BJ (cell line): Measurements from ENCODE around the gene SLC1A4. TPM values are rescaled to one million over a fixed set of nuclear protein-coding genes. Genes with fewer than 3 reads are reported as not detected.
"Not testable (repeated sequence)": the region's sequence is repeated elsewhere in the genome, so short reads cannot be mapped to it uniquely, and the experiment has no call there.

ENCODE experiments used
- CTCF ChIA-PET: fragments of 350-600 bp; formaldehyde crosslinking; extraction: SDS; loops from one replicate; lab custom pipeline; 2021; ENCODE audit warnings: antibody characterized with exemption, inconsistent platforms; lab: Yijun Ruan, JAX
- POLR2A ChIA-PET: fragments of 300-600 bp; sonication (Branson Sonifier 250); formaldehyde crosslinking; extraction: SDS; loops from one replicate; lab custom pipeline; 2021; ENCODE audit warnings: antibody characterized with exemption; lab: Charles Lee
- DNase-seq: peaks from one replicate; pipeline ENCODE4 v3.0.0-alpha.2; 2011; ENCODE audit warnings: low read depth
- H3K27me3 ChIP-seq: 2 replicates; pipeline ENCODE4 v1.6.0; 2011; ENCODE audit warnings: low read length; ENCODE audit not compliant: control insufficient read depth, insufficient read depth
- H3K36me3 ChIP-seq: 2 replicates; pipeline ENCODE4 v1.5.1; 2011; ENCODE audit warnings: low read length; ENCODE audit not compliant: control insufficient read depth, insufficient read depth
- H3K4me3 ChIP-seq: 2 replicates; pipeline ENCODE4 v1.5.1; 2011; ENCODE audit warnings: low read depth, mild to moderate bottlenecking, control low read depth, low read length
- CTCF ChIP-seq: IDR thresholded peaks from 2 replicates; pipeline ENCODE4 v1.5.1; 2011; ENCODE audit warnings: low read depth, mild to moderate bottlenecking, control low read depth, inconsistent platforms, low read length, moderate library complexity; ENCODE audit not compliant: insufficient read depth
- polyA plus RNA-seq: library from polyadenylated mRNA; depleted of rRNA; stranded (reverse); fragments of >200 nt; gene quantifications from 2 replicates; pipeline ENCODE4 v1.2.3, GENCODE V29; 2011

The SLC1A4 gene
- polyA plus RNA-seq, 1 experiment = 80.7 TPM

- Histone ChIP-seq H3K27me3 (peaks cover 3% of the 10 kb centered on the region), H3K4me3 (no peak overlapping the region), H3K36me3 (no peaks in the 10 kb centered on the region)
- no peak for DNase-seq
- POLR2A ChIA-PET = no interaction called here
- CTCF ChIA-PET = interaction anchor here (1.3 kb wide), 1 partner anchor 8 kb away, joined by 3 read pairs; no protein-coding TSS in a partner anchor
- TF ChIP-seq CTCF = no peak
Measured at GRCh38 chr2:64955467-64955866, 33.7 kb upstream of the SLC1A4 start.

GRCh38 chr2:64957109-64957903 is 31.9 kb upstream of the SLC1A4 start:
- ChIA-PET CTCF (no interaction called here), POLR2A (no interaction called here)
- Histone ChIP-seq H3K36me3 (no peaks in the 10 kb centered on the region), H3K27me3 (peaks cover 5% of the 10 kb centered on the region), H3K4me3 (no peak overlapping the region)
- no peak for DNase-seq
- no peak for TF ChIP-seq CTCF

- CTCF ChIA-PET = no interaction called here
- POLR2A ChIA-PET = no interaction called here
- TF ChIP-seq CTCF = no peak
- DNase-seq = no peak
- no peaks in the 10 kb centered on the region for H3K36me3 ChIP-seq
- peaks cover 6% of the 10 kb centered on the region for H3K27me3 ChIP-seq
- no peak overlapping the region for H3K4me3 ChIP-seq
Measured at GRCh38 chr2:64958556-64958955, 30.6 kb upstream of the SLC1A4 start.

GRCh38 chr2:64960819-64961218 is 28.4 kb upstream of the SLC1A4 start:
- no peaks in the 10 kb centered on the region for H3K36me3 ChIP-seq
- ChIA-PET POLR2A (no interaction called here), CTCF (no interaction called here)
- TF ChIP-seq CTCF = no peak
- no peak for DNase-seq
- peaks cover 8% of the 10 kb centered on the region for H3K27me3 ChIP-seq
- no peak overlapping the region for H3K4me3 ChIP-seq

- CTCF ChIA-PET = interaction anchor here (0.8 to 2.2 kb wide), 4 partner anchors 9 to 45 kb away, joined by 4 to 5 read pairs (median 4); no protein-coding TSS in a partner anchor
- not testable (repeated sequence) for H3K4me3 ChIP-seq
Measured at GRCh38 chr2:64963138-64963537, 26.1 kb upstream of the SLC1A4 start.

More at GRCh38 chr2:64963138-64963537, 26.1 kb upstream of the SLC1A4 start:
- not testable (repeated sequence) for DNase-seq, H3K27me3 ChIP-seq, H3K36me3 ChIP-seq
- POLR2A ChIA-PET = interaction anchor here (0.6 kb wide), 1 partner anchor 102 kb away, joined by 3 read pairs; no protein-coding TSS in a partner anchor
